GM12878 (cell line): ENCODE results near the gene RAF1. TPM values are rescaled to one million over a fixed set of nuclear protein-coding genes. Genes with fewer than 3 reads are reported as not detected.
A peak's percentile ranks its signal among the peaks of the same experiment; 100 is the strongest.

Source experiments
- ATAC-seq: fragments of 200-7000 bp; cut with Tn5 transposase; 3 replicates; pipeline ENCODE4 v1.9.1; 2020; ENCODE audit warnings: mild to moderate bottlenecking, moderate library complexity
- BruUV-seq: library from RNA; stranded (reverse); fragments of 400-500 nt; replicated peaks from 2 replicates; lab custom pipeline; 2021; lab: Mats Ljungman, UMichigan
- CTCF ChIA-PET: fragments of 300-600 bp; sonication (Branson Sonifier 250); formaldehyde crosslinking; extraction: SDS; loops from one replicate; lab custom pipeline; 2021; ENCODE audit warnings: inconsistent platforms; lab: Yijun Ruan, JAX
- POLR2A ChIA-PET: fragments of 350-600 bp; formaldehyde crosslinking; extraction: SDS; loops from one replicate; lab custom pipeline; 2021; ENCODE audit warnings: inconsistent platforms; lab: Charles Lee
- RAD21 ChIA-PET: fragments of 300-600 bp; sonication (Branson Sonifier 250); formaldehyde crosslinking; loops from one replicate; lab custom pipeline; 2023; ENCODE audit warnings: antibody characterized with exemption; ENCODE audit not compliant: unreplicated experiment; lab: Charles Lee
- SMC1A ChIA-PET: fragments of 300-600 bp; sonication (Branson Sonifier 250); formaldehyde crosslinking; loops from one replicate; lab custom pipeline; 2023; ENCODE audit not compliant: unreplicated experiment, uncharacterized antibody; lab: Charles Lee
- DNase-seq: peaks from one replicate; pipeline ENCODE4 v3.0.0-alpha.2; 2011; ENCODE audit warnings: low read depth, low spot score
- FAIRE-seq: peaks from 3 replicates; lab custom pipeline; 2011; peaks lifted over from hg19 to GRCh38; lab: Jason Lieb, UNC
- H2AFZ ChIP-seq: 2 replicates; pipeline ENCODE4 v1.6.0; 2011; ENCODE audit warnings: low read depth, low read length, control low read depth; ENCODE audit not compliant: control insufficient read depth
- H3K27ac ChIP-seq: 2 replicates; pipeline ENCODE4 v1.5.1; 2011; ENCODE audit warnings: control low read depth; ENCODE audit not compliant: control insufficient read depth, insufficient read depth
- H3K27me3 ChIP-seq, 2 experiments: replicated peaks in 1 of 2; 2 replicates each; pipeline versions ENCODE4 v1.6.0 to v1.6.1; 2011; ENCODE audit warnings: low read length in 1 of 2; ENCODE audit not compliant: control insufficient read depth in 2 of 2, insufficient read depth in 2 of 2
- H3K36me3 ChIP-seq, 2 experiments: 2 replicates each; pipeline ENCODE4 v1.5.1; 2011; ENCODE audit warnings: low read length in 1 of 2; ENCODE audit not compliant: control insufficient read depth in 2 of 2, insufficient read depth in 2 of 2
- H3K4me1 ChIP-seq: 2 replicates; pipeline ENCODE4 v1.6.1; 2011; ENCODE audit warnings: mild to moderate bottlenecking, low read length, moderate library complexity, mixed read lengths; ENCODE audit not compliant: control insufficient read depth, insufficient read depth
- H3K4me2 ChIP-seq: 2 replicates; pipeline ENCODE4 v1.6.0; 2011; ENCODE audit warnings: control low read depth; ENCODE audit not compliant: control insufficient read depth, insufficient read depth
- H3K4me3 ChIP-seq: fragments of 200-600 bp; sonication (generic); 2 replicates; pipeline ENCODE4 v1.5.1; 2016
- H3K79me2 ChIP-seq: 2 replicates; pipeline ENCODE4 v1.6.0; 2011; ENCODE audit warnings: low read length; ENCODE audit not compliant: control insufficient read depth, insufficient read depth
- H3K9ac ChIP-seq: 2 replicates; pipeline ENCODE4 v1.8.0; 2011; ENCODE audit warnings: low read length, control low read depth, mixed read lengths; ENCODE audit not compliant: control insufficient read depth, insufficient read depth
- H3K9me3 ChIP-seq: replicated peaks from 3 replicates; pipeline ENCODE4 v1.5.1; 2011; ENCODE audit warnings: mild to moderate bottlenecking, low read length; ENCODE audit not compliant: control insufficient read depth, insufficient read depth
- H4K20me1 ChIP-seq: 2 replicates; pipeline ENCODE4 v1.6.0; 2011; ENCODE audit not compliant: control insufficient read depth, insufficient read depth
- BCL3 ChIP-seq: IDR thresholded peaks from 2 replicates; pipeline ENCODE4 v1.6.1; 2011; ENCODE audit warnings: borderline replicate concordance, low read depth, mild to moderate bottlenecking, moderate library complexity, low read length; ENCODE audit not compliant: insufficient read depth, poor library complexity, severe bottlenecking
- BHLHE40 ChIP-seq, 2 experiments: fragments of 450-650 bp in 1 of 2; IDR thresholded peaks; 2 replicates each; pipeline ENCODE4 v1.6.1; 2011 to 2017; ENCODE audit warnings: low read depth in 2 of 2, borderline replicate concordance in 1 of 2, improper control_type of control experiment in 1 of 2, low read length in 1 of 2, mild to moderate bottlenecking in 1 of 2
- HDAC2 ChIP-seq: fragments of 200-600 bp; sonication (generic); IDR thresholded peaks from 2 replicates; pipeline ENCODE4 v1.6.1; 2017
- HSF1 ChIP-seq: fragments of 150-350 bp; IDR thresholded peaks from 2 replicates; pipeline ENCODE4 v1.6.1; 2014; ENCODE audit warnings: mild to moderate bottlenecking, low read depth, low read length
- KDM1A ChIP-seq: fragments of 200-600 bp; sonication (generic); IDR thresholded peaks from 2 replicates; pipeline ENCODE4 v1.6.1; 2016; ENCODE audit warnings: borderline replicate concordance
- SIN3A ChIP-seq: IDR thresholded peaks from 2 replicates; pipeline ENCODE4 v1.6.1; 2012; ENCODE audit warnings: low read depth, low read length, improper control_type of control experiment
- SKIL ChIP-seq: fragments of 450-650 bp; IDR thresholded peaks from 2 replicates; pipeline ENCODE4 v1.6.1; 2017; ENCODE audit warnings: mild to moderate bottlenecking, low read depth, inconsistent platforms; ENCODE audit not compliant: poor library complexity, severe bottlenecking
- STAT1 ChIP-seq: fragments of 450-650 bp; conservative IDR thresholded peaks from 2 replicates; pipeline ENCODE4 v1.6.1; 2014; ENCODE audit warnings: antibody characterized with exemption, mild to moderate bottlenecking
- ZSCAN29 ChIP-seq: fragments of 450-650 bp; IDR thresholded peaks from 2 replicates; pipeline ENCODE4 v1.6.1; 2017; ENCODE audit warnings: mild to moderate bottlenecking, moderate library complexity
- WGBS: methylation state at CpG from one replicate; pipeline ENCODE4 v1.1.6; 2016; ENCODE audit warnings: low lambda C conversion rate; ENCODE audit not compliant: insufficient replicate concordance, insufficient coverage; ENCODE audit errors: missing lambda C conversion rate; 5-methylcytosine and 5-hydroxymethylcytosine counted together
- in situ Hi-C: fragments of 300-500 bp; cut with MboI; formaldehyde crosslinking; loops from 9 replicates; pipeline ENCODE4 v1.14.3; 2018; ENCODE audit warnings: mixed read lengths
- intact Hi-C: fragments of 100-400 bp; cut with micrococcal nuclease; formaldehyde crosslinking; loops from one replicate; pipeline ENCODE4 v1.14.2; 2022; ENCODE audit not compliant: unreplicated experiment
- polyA plus RNA-seq, 11 experiments: library from polyadenylated mRNA; depleted of rRNA in 4 of 11; unstranded in 6 of 11; stranded (reverse) in 5 of 11; fragments of >200 nt; fragmentation: Nextera tagmentation in 4 of 11; fragmentation: Illumina TruSeq in 1 of 11; extraction: Ambion mirVana in 4 of 11; extraction: Trizol in 1 of 11; gene quantifications; 1 replicate in 1 of 11; 2 replicates in 10 of 11; pipeline versions ENCODE4 v1.2.1 to v1.2.3, GENCODE V29; 2011 to 2016; ENCODE audit warnings: inconsistent platforms in 2 of 11, missing spikeins in 2 of 11, low read depth in 1 of 11
- total RNA-seq, 4 experiments: library from RNA; depleted of rRNA in 3 of 4; stranded (reverse); fragments of >200 nt in 3 of 4; fragmentation: Illumina TruSeq in 1 of 4; extraction: Trizol in 1 of 4; gene quantifications; 2 replicates each; pipeline versions ENCODE4 v1.2.1 to v1.2.3, GENCODE V29; 2013 to 2021
- TF ChIP-seq, protein P1 (sequence below): IDR thresholded peaks from 2 replicates; pipeline ENCODE4 v1.6.1; 2012; ENCODE audit warnings: low read depth, low read length, improper control_type of control experiment
- TF ChIP-seq, protein P2 (sequence below): IDR thresholded peaks from 2 replicates; pipeline ENCODE4 v1.6.1; 2011; ENCODE audit warnings: mild to moderate bottlenecking, low read depth, low read length, moderate library complexity; ENCODE audit not compliant: insufficient replicate concordance

The RAF1 gene
- total and polyA plus RNA-seq, 10 of the 15 experiments (the other 5 are each of a cell fraction or from before 2014, with no cell fraction given) = 20.4 to 151 (median 77.8) TPM

DNA sequence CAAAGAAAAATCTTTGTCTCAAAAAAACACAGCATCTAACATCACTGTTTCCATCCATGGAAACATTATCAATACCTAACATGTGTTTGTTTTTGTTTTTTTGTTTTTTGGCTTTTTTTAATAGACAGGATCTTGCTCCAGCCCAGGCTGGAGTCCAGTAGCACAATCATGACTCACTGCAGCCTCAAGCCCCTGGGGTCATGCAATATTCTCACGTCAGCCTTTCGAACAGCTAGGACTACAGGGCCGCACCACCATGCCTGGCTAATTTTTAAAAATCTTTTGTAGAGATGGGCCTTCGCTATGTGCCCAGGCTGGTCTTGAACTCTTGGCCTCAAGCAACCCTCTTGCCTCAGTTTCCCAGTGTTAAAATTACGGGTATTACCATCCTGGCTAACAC, 52.8 kb downstream of the RAF1 start (continued):
- TF ChIP-seq BCL3 (no peak), HDAC2 (no peak)

DNA sequence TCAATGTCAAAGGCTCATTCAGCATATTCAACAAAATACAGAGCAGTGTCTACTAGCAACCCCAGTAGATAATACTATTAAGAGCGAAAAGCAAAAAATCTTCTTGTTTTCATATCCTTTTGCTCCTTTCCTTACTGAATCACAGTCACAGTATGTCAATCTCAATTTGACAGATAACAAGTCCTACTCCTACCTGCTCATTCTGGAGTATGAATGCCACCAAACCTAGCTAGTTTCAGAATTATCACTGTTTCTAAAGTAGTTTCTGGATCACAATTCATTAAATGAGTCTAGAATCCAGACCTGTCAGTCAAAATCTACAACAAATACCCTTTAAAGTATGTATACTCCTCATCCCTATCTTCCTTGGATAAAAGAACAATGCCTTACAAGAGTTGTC, 55.5 kb downstream of the RAF1 start:
- intact Hi-C loops (no loop called here), in situ Hi-C loops (no loop called here)
- Histone ChIP-seq H2AFZ (no peak overlapping the region), H3K9ac (no peak overlapping the region), H3K36me3 (peaks cover 6 to 42% of the 10 kb centered on the region in 2 experiments), H3K27ac (no peak overlapping the region), H3K79me2 (peaks cover 5% of the 10 kb centered on the region), H4K20me1 (no peaks in the 10 kb centered on the region), H3K27me3 (no peaks in the 10 kb centered on the region), H3K4me3 (no peak overlapping the region), H3K9me3 (no peaks in the 10 kb centered on the region), H3K4me2 (no peak overlapping the region), H3K4me1 (no peaks in the 10 kb centered on the region)
- no peak for DNase-seq
- FAIRE-seq = no peak
- ChIA-PET RAD21 (no interaction called here), CTCF (interaction anchor here (1.0 kb wide), 1 partner anchor 16 kb away, joined by 6 read pairs; no protein-coding TSS in a partner anchor), SMC1A (no interaction called here), POLR2A (interaction anchor here (0.6 kb wide), 1 partner anchor 422 kb away, joined by 4 read pairs; no protein-coding TSS in a partner anchor)
- TSS peak; percentile 10 for BruUV-seq
- ATAC-seq = no peak
- 94% methylated on average over 1 of the region's 1 CpG for WGBS
- TF ChIP-seq KDM1A (no peak), ZSCAN29 (no peak), STAT1 (no peak), BHLHE40 (IDR thresholded peaks at IDR 0.05; ENCODE audit: borderline replicate concordance in 1 of 2, low read depth in 2 of 2, low read length in 1 of 2) (no peak), HSF1 (no peak), SKIL (no peak), SIN3A (no peak)
- TF ChIP-seq, protein P1, sequence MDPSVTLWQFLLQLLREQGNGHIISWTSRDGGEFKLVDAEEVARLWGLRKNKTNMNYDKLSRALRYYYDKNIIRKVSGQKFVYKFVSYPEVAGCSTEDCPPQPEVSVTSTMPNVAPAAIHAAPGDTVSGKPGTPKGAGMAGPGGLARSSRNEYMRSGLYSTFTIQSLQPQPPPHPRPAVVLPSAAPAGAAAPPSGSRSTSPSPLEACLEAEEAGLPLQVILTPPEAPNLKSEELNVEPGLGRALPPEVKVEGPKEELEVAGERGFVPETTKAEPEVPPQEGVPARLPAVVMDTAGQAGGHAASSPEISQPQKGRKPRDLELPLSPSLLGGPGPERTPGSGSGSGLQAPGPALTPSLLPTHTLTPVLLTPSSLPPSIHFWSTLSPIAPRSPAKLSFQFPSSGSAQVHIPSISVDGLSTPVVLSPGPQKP = no peak
- TF ChIP-seq, protein P2, sequence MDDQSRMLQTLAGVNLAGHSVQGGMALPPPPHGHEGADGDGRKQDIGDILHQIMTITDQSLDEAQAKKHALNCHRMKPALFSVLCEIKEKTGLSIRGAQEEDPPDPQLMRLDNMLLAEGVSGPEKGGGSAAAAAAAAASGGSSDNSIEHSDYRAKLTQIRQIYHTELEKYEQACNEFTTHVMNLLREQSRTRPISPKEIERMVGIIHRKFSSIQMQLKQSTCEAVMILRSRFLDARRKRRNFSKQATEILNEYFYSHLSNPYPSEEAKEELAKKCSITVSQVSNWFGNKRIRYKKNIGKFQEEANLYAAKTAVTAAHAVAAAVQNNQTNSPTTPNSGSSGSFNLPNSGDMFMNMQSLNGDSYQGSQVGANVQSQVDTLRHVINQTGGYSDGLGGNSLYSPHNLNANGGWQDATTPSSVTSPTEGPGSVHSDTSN = no peak
